HepG2 (cell line): ENCODE results near the gene MOAP1. TPM values are rescaled to one million over a fixed set of nuclear protein-coding genes. Genes with fewer than 3 reads are reported as not detected.
"Not testable (repeated sequence)": the region's sequence is repeated elsewhere in the genome, so short reads cannot be mapped to it uniquely, and the experiment has no call there.

ENCODE experiments used
- ATAC-seq: fragments of 200-7000 bp; cut with Tn5 transposase; 3 replicates; pipeline ENCODE4 v1.9.1; 2020; ENCODE audit warnings: mild to moderate bottlenecking, moderate library complexity
- BruUV-seq: library from RNA; stranded (reverse); fragments of 400-500 nt; replicated peaks from 2 replicates; lab custom pipeline; 2021; lab: Mats Ljungman, UMichigan
- CTCF ChIA-PET: fragments of 300-600 bp; formaldehyde crosslinking; extraction: SDS; loops from one replicate; lab custom pipeline; 2021; ENCODE audit warnings: low total read pairs, inconsistent platforms, low intra/inter-chr PET ratio; lab: Yijun Ruan, JAX
- POLR2A ChIA-PET: fragments of 350-600 bp; sonication (Branson Sonifier 250); formaldehyde crosslinking; loops from one replicate; lab custom pipeline; 2020; ENCODE audit warnings: antibody characterized with exemption, inconsistent platforms; lab: Yijun Ruan, JAX
- DNase-seq: peaks from one replicate; pipeline ENCODE4 v3.0.0-alpha.2; 2015; ENCODE audit warnings: low spot score
- FAIRE-seq: peaks from 3 replicates; lab custom pipeline; 2011; peaks lifted over from hg19 to GRCh38; lab: Jason Lieb, UNC
- H2AFZ ChIP-seq: one replicate; pipeline ENCODE4 v1.6.1; 2011; ENCODE audit warnings: low read length, inconsistent platforms
- H3K27ac ChIP-seq: fragments of 300-600 bp; 3 replicates; pipeline ENCODE4 v1.8.0; 2011; ENCODE audit warnings: mixed run types, mild to moderate bottlenecking, mixed read lengths, low read length, inconsistent platforms; ENCODE audit not compliant: insufficient read depth; ENCODE audit errors: extremely low read length
- H3K27me3 ChIP-seq, 2 experiments: fragments of 200-600 bp in 1 of 2; 2 replicates in 1 of 2; 3 replicates in 1 of 2; pipeline versions ENCODE4 v1.6.0 to v1.8.0; 2011; ENCODE audit warnings: low read length in 2 of 2, mild to moderate bottlenecking in 2 of 2, moderate library complexity in 2 of 2, inconsistent platforms in 1 of 2; ENCODE audit not compliant: insufficient read depth in 2 of 2, control insufficient read depth in 1 of 2
- H3K36me3 ChIP-seq, 2 experiments: fragments of 200-600 bp in 1 of 2; replicated peaks in 1 of 2; 2 replicates in 1 of 2; 3 replicates in 1 of 2; pipeline versions ENCODE4 v1.5.1 to v1.8.0; 2011; ENCODE audit warnings: low read length in 2 of 2, inconsistent platforms in 1 of 2; ENCODE audit not compliant: insufficient read depth in 2 of 2, control insufficient read depth in 1 of 2
- H3K4me1 ChIP-seq: 2 replicates; pipeline ENCODE4 v1.5.1; 2012; ENCODE audit warnings: low read length, inconsistent platforms; ENCODE audit not compliant: insufficient read depth
- H3K4me2 ChIP-seq: 2 replicates; pipeline ENCODE4 v1.6.0; 2011; ENCODE audit warnings: low read depth, low read length, inconsistent platforms
- H3K4me3 ChIP-seq, 3 experiments: fragments of 200-600 bp in 1 of 3; sonication (generic), shearing (Covaris generic) in 1 of 3; replicated peaks in 1 of 3; 2 replicates each; pipeline ENCODE4 v1.5.1; 2011 to 2016; ENCODE audit warnings: low read length in 3 of 3, inconsistent platforms in 2 of 3, low read depth in 2 of 3, mild to moderate bottlenecking in 2 of 3, control low read depth in 1 of 3, mixed read lengths in 1 of 3; ENCODE audit not compliant: insufficient read depth in 1 of 3
- H3K79me2 ChIP-seq: one replicate; pipeline ENCODE4 v1.6.1; 2011; ENCODE audit warnings: low read length, inconsistent platforms; ENCODE audit not compliant: insufficient read depth
- H3K9ac ChIP-seq: 2 replicates; pipeline ENCODE4 v1.6.0; 2011; ENCODE audit warnings: mild to moderate bottlenecking, low read depth, low read length, inconsistent platforms; ENCODE audit not compliant: insufficient read depth
- H3K9me3 ChIP-seq: 2 replicates; pipeline ENCODE4 v1.5.1; 2012; ENCODE audit warnings: mild to moderate bottlenecking, low read length
- H4K20me1 ChIP-seq: 2 replicates; pipeline ENCODE4 v1.6.0; 2011; ENCODE audit warnings: inconsistent platforms, mild to moderate bottlenecking, low read length, moderate library complexity; ENCODE audit not compliant: insufficient read depth
- CBX5 ChIP-seq: sonication (generic); formaldehyde crosslinking; IDR thresholded peaks from 2 replicates; pipeline ENCODE4 v1.4.0; 2020; ENCODE audit warnings: missing genetic modification reagents, borderline replicate concordance
- TRAFD1 ChIP-seq: sonication (generic); formaldehyde crosslinking; IDR thresholded peaks from 2 replicates; pipeline ENCODE4 v1.5.1; 2020; ENCODE audit warnings: missing genetic modification reagents, mild to moderate bottlenecking, borderline replicate concordance
- ZNF580 ChIP-seq: IDR thresholded peaks from 2 replicates; pipeline ENCODE4 v1.6.1; 2016; ENCODE audit warnings: low read depth, borderline replicate concordance
- ZNF737 ChIP-seq: sonication (generic); formaldehyde crosslinking; IDR thresholded peaks from 2 replicates; pipeline ENCODE4 v1.5.0; 2020; ENCODE audit warnings: missing genetic modification reagents, mild to moderate bottlenecking, borderline replicate concordance
- WGBS: methylation state at CpG from one replicate; pipeline ENCODE4 v1.1.6; 2017; ENCODE audit warnings: low lambda C conversion rate; 5-methylcytosine and 5-hydroxymethylcytosine counted together
- in situ Hi-C: cut with HindIII; loops from 2 replicates; pipeline ENCODE4 v1.10.0; 2017; ENCODE audit warnings: low pct_unique_long_range_greater_than_20kb; ENCODE audit not compliant: extremely low pct_ligation_motif_present
- intact Hi-C: fragments of 100-400 bp; cut with micrococcal nuclease; formaldehyde crosslinking; loops from one replicate; pipeline ENCODE4 v1.10.0; 2022; ENCODE audit not compliant: unreplicated experiment
- polyA plus RNA-seq, 8 experiments: library from polyadenylated mRNA; depleted of rRNA in 3 of 8; stranded (reverse) in 7 of 8; unstranded in 1 of 8; fragments of >200 nt; fragmentation: Illumina TruSeq in 4 of 8; extraction: Trizol in 4 of 8; gene quantifications; 2 replicates each; pipeline versions ENCODE4 v1.2.1 to v1.2.3, GENCODE V29; 2011 to 2016; ENCODE audit warnings: low read depth in 4 of 8, missing spikeins in 1 of 8, mixed read lengths in 1 of 8; ENCODE audit not compliant: insufficient read depth in 1 of 8
- total RNA-seq, 5 experiments: library from RNA; depleted of rRNA; stranded (reverse); fragments of >200 nt; fragmentation: Illumina TruSeq; extraction: Trizol; gene quantifications; 2 replicates each; pipeline ENCODE4 v1.2.3, GENCODE V29; 2016; ENCODE audit warnings: low read depth in 1 of 5

The MOAP1 gene
- total and polyA plus RNA-seq, 2 of the 13 experiments (the other 11 are each of a cell fraction or from before 2014, with no cell fraction given), result 14.6 to 47.0 TPM

GRCh38 chr14:93137864-93138263, 46.8 kb downstream of the MOAP1 start (continued):
- no peak for TF ChIP-seq TRAFD1 (CRISPR knock-in tag)
- no peak for TF ChIP-seq ZNF737 (CRISPR knock-in tag)
- TF ChIP-seq CBX5 (CRISPR knock-in tag), result no peak
- no peak for TF ChIP-seq ZNF580 (CRISPR knock-in tag)

GRCh38 chr14:93136508-93136907, 48.2 kb downstream of the MOAP1 start:
- H3K27ac ChIP-seq, H3K36me3 ChIP-seq, POLR2A ChIA-PET, H3K9ac ChIP-seq, H2AFZ ChIP-seq, FAIRE-seq, ATAC-seq, H4K20me1 ChIP-seq, H3K27me3 ChIP-seq, H3K79me2 ChIP-seq, H3K9me3 ChIP-seq, H3K4me2 ChIP-seq, BruUV-seq, H3K4me3 ChIP-seq, DNase-seq: not testable (repeated sequence)
- CTCF ChIA-PET, result interaction anchor here (3.2 kb wide), 1 partner anchor 24 kb away, joined by 29 read pairs; no protein-coding TSS in a partner anchor
- intact Hi-C loops (loop anchor here (5.0 kb wide), 2 partner anchors 164 to 1461 kb away; no protein-coding TSS in a partner anchor), in situ Hi-C loops (loop anchor here (5.0 kb wide), 1 partner anchor 184 kb away; no protein-coding TSS in a partner anchor)
- peaks cover 58% of the 10 kb centered on the region for H3K4me1 ChIP-seq
- WGBS, result 74% methylated on average over 7 of the region's 13 CpGs
